ENCODE data around the gene MTNR1A. TPM values are rescaled to one million over a fixed set of nuclear protein-coding genes. Genes with fewer than 3 reads are reported as not detected.
A peak's percentile ranks its signal among the peaks of the same experiment; 100 is the strongest.
"Not testable (repeated sequence)": the region's sequence is repeated elsewhere in the genome, so short reads cannot be mapped to it uniquely, and the experiment has no call there.

MTNR1A gene
- polyA plus RNA-seq, 3 donors: 1.5 to 2.0 (median 1.8) TPM

GRCh38 chr4:186566068-186566467, 10.7 kb upstream of the MTNR1A start:
- no peak for DNase-seq

- no peak for DNase-seq
These were observed 8.4 kb upstream of the MTNR1A start for GRCh38 chr4:186563761-186564160.

GRCh38 chr4:186561748-186562147, 6.4 kb upstream of the MTNR1A start:
- no peak for DNase-seq

GRCh38 chr4:186560647-186561046, 5.3 kb upstream of the MTNR1A start:
- DNase-seq: no peak

DNA sequence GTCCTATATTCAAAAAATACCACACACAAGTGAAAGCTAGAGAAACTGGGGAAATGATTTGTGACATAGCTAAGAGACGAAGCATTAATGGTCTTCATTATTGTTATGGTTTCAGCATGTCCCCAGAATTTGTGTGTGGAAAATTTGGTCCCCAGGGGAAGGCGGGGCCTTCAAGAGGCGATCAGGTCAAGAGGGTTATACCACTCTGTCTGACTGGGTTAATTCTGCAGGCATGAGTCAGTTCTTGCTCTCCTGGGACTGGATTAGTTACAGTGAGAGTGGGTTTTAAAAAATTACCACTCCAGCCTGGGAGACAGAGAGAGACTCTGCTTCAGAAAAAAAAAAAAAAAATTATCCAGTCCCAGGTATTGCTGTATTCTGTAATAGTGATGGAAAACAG, 2.1 kb upstream of the MTNR1A start:
- DNase-seq: no peak

DNA sequence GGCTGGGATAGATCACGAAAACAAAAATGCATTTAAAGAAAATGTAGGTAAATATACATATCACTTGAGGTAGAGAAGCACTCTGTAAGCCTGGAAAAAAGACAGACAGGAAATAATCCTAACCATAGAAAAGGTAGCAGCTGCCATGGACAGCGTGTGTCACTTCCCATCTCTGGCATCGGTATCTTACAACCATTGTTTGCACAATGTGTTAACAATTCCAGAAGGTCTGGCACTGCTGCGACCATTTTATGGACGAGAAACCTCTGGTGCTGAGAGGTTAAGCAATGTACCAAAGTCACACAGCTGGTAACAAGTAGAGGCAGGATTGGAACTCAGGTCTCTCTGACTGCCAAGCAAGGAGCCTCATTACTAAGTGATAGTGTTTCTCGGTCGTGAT, 1.7 kb upstream of the MTNR1A start:
- no peak for DNase-seq

- peak; percentile 41 for DNase-seq
These were observed 841 bp downstream of the MTNR1A start for GRCh38 chr4:186554539-186554913.

DNA sequence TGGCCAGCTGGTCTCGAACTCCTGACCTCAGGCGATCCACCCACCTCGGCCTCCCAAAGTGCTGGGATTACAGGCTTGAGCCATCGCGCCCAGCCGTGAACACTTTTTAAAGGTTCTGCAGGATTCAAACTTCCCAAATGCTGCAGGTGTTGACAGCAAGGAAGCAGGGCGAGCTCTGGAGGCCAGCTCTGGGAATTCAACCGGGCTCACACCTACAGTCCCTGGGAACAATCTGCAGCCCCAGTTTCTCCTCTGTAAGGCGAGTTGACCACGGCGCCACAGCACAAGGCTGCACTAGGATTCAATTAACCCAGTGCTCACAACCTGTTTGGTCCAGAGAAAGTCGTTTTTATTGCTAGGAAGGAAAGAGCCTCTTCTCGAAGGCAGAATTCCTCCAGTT, 1.6 kb downstream of the MTNR1A start:
- no peak for DNase-seq

GRCh38 chr4:186551849-186552248, 3.5 kb downstream of the MTNR1A start:
- DNase-seq: no peak

- DNase-seq: no peak
These were observed 9.9 kb downstream of the MTNR1A start for GRCh38 chr4:186545436-186545835.

GRCh38 chr4:186543206-186543605, 12.2 kb downstream of the MTNR1A start:
- DNase-seq: no peak

DNA sequence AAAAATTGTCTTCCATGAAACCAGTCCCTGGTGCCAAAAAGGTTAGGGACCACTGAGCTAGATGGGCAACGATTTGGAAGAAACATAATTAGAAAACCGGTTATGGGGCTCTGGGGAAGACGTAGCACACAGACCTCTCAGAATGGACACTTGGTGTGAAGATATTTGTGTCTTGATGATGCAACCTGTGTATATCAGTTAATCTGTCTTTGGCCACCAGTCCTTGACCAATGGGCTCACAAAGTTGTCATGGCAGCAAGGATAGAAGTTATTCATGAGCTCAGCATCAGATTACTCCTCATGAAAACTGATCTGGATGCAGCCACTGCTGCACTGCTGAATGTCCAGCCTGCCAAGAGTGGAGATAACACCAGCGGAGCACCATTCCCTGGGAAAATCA, 13.6 kb downstream of the MTNR1A start:
- no peak for DNase-seq

- no peak for DNase-seq
These were observed 17.4 kb downstream of the MTNR1A start for GRCh38 chr4:186537843-186538521.

GRCh38 chr4:186536285-186536684, 19.1 kb downstream of the MTNR1A start:
- no peak for DNase-seq

- DNase-seq: no peak
These were observed 21.3 kb downstream of the MTNR1A start for GRCh38 chr4:186534056-186534455.

GRCh38 chr4:186523927-186524326, 31.4 kb downstream of the MTNR1A start:
- not testable (repeated sequence) for DNase-seq

GRCh38 chr4:186516287-186516686, 39.1 kb downstream of the MTNR1A start:
- no peak for DNase-seq

- DNase-seq: no peak
These were observed 41.0 kb downstream of the MTNR1A start for GRCh38 chr4:186514271-186514950.

- DNase-seq: not testable (repeated sequence)
These were observed 50.6 kb downstream of the MTNR1A start for GRCh38 chr4:186504771-186505170.

- DNase-seq: no peak
These were observed 53.1 kb downstream of the MTNR1A start for GRCh38 chr4:186502231-186502630.

- no peak for DNase-seq
These were observed 53.8 kb downstream of the MTNR1A start for GRCh38 chr4:186501554-186501953.

DNA sequence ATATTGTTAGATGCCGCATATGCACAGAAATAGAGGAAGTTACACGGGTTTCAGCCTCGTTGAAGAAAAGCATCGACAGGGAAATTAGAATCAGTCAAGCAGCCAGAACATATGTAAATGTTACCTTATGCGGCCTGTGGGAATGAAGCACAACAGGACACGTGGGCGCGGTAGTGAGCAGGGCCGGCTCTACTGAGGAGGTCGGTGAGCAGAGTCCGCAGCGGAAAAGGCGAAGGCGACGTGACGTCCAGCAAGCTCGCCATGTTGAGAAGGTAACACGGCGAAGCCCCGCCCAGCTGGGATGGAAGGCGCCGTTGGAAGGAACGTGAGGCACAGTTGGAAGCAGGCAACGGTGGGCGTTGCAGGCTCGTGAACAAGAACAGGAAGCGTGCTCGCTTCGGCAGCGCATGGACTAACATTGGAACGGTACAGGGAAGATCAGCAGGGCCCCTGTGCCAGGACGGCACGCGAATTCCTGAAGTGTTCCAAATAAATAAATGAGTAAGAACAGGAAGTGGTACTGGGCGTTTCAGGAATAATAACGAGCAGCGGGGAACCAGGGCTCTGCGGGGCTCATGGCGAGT, 54.6 kb downstream of the MTNR1A start:
- no peak for DNase-seq

GRCh38 chr4:186499467-186499866, 55.9 kb downstream of the MTNR1A start:
- no peak for DNase-seq
